GM18508 (cell line): ENCODE results near the gene GGPS1.
"Not testable (repeated sequence)": the region's sequence is repeated elsewhere in the genome, so short reads cannot be mapped to it uniquely, and the experiment has no call there.

Experiments
- ATAC-seq: cut with Tn5 transposase; IDR thresholded peaks from one replicate; pipeline ENCODE4 v1.9.1; 2021; ENCODE audit warnings: moderate number of reproducible peaks; ENCODE audit not compliant: insufficient read depth, unreplicated experiment

The GGPS1 gene

GRCh38 chr1:235328271-235329138, at the start of gene GGPS1:
Gene GGPS1, plus strand, starts transcription at chr1:235328570. Its CDS starts 6,695 bp downstream, at chr1:235335265.
- ATAC-seq = peak; percentile 49

GRCh38 chr1:235278915-235279292, 49.5 kb upstream of the GGPS1 start:
- no peak for ATAC-seq

- no peak for ATAC-seq
These were observed 48.7 kb upstream of the GGPS1 start for GRCh38 chr1:235279694-235280093.

GRCh38 chr1:235280467-235280866, 47.9 kb upstream of the GGPS1 start:
- no peak for ATAC-seq

- not testable (repeated sequence) for ATAC-seq
These were observed 44.7 kb upstream of the GGPS1 start for GRCh38 chr1:235283636-235284035.

GRCh38 chr1:235284231-235284769, 44.1 kb upstream of the GGPS1 start:
- no peak for ATAC-seq

- no peak for ATAC-seq
These were observed 41.7 kb upstream of the GGPS1 start for GRCh38 chr1:235286667-235287066.

- no peak for ATAC-seq
These were observed 41.0 kb upstream of the GGPS1 start for GRCh38 chr1:235287208-235287882.

GRCh38 chr1:235289859-235290739, 38.3 kb upstream of the GGPS1 start:
- no peak for ATAC-seq

- ATAC-seq = no peak
These were observed 37.4 kb upstream of the GGPS1 start for GRCh38 chr1:235290740-235291502.

GRCh38 chr1:235291599-235292091, 36.7 kb upstream of the GGPS1 start:
- no peak for ATAC-seq

- no peak for ATAC-seq
These were observed 35.6 kb upstream of the GGPS1 start for GRCh38 chr1:235292790-235293189.

- ATAC-seq = no peak
These were observed 34.9 kb upstream of the GGPS1 start for GRCh38 chr1:235293322-235293942.

- no peak for ATAC-seq
These were observed 32.4 kb upstream of the GGPS1 start for GRCh38 chr1:235295902-235296350.

GRCh38 chr1:235296729-235297128, 31.6 kb upstream of the GGPS1 start:
- ATAC-seq = no peak

- no peak for ATAC-seq
These were observed 30.8 kb upstream of the GGPS1 start for GRCh38 chr1:235297579-235297978.

- no peak for ATAC-seq
These were observed 29.6 kb upstream of the GGPS1 start for GRCh38 chr1:235298758-235299157.

- no peak for ATAC-seq
These were observed 29.1 kb upstream of the GGPS1 start for GRCh38 chr1:235299169-235299858.
